ENCODE measurements around the gene SHOC2. TPM values are rescaled to one million over a fixed set of nuclear protein-coding genes. Genes with fewer than 3 reads are reported as not detected.
A peak's percentile ranks its signal among the peaks of the same experiment; 100 is the strongest.

Gene SHOC2
- total RNA-seq, 2 experiments from 2014 or later = 34.2 to 35.4 TPM

GRCh38 chr10:110903280-110904278, 15.8 kb upstream of the SHOC2 start:
- H3K27me3 Mint-ChIP-seq = no peaks in the 10 kb centered on the region
- no peak for TF ChIP-seq CTCF (IDR thresholded peaks at IDR 0.05)
- POLR2A ChIA-PET = interaction anchor here (1.0 to 3.5 kb wide), 5 partner anchors 9 to 130 kb away, joined by 3 to 25 read pairs (median 3); partner anchors contain the start of gene BBIP1
- intact Hi-C loops (cut with micrococcal nuclease) = loop anchor here (10.0 kb wide), 1 partner anchor 289 kb away; no protein-coding TSS in a partner anchor
- H3K4me3 Mint-ChIP-seq = no peak overlapping the region
- CTCF ChIA-PET = interaction anchor here (0.8 to 3.5 kb wide), 5 partner anchors 9 to 157 kb away, joined by 3 to 18 read pairs (median 3); no protein-coding TSS in a partner anchor
- peak; percentile 56 for DNase-seq
- H3K36me3 Mint-ChIP-seq (ENCODE audit: low read depth) = peaks cover 55% of the 10 kb centered on the region
- peak overlapping the region; percentile 90 for H3K27ac Mint-ChIP-seq
- ATAC-seq = peak; percentile 84
- H3K9me3 Mint-ChIP-seq = no peaks in the 10 kb centered on the region
- H3K4me1 Mint-ChIP-seq (ENCODE audit: low read depth) = peaks cover 44% of the 10 kb centered on the region

GRCh38 chr10:110910138-110910537, 9.3 kb upstream of the SHOC2 start:
- ChIA-PET CTCF (interaction anchor here (1.3 to 1.8 kb wide), 5 partner anchors 8 to 300 kb away, joined by 3 to 6 read pairs (median 4); partner anchors contain the start of genes BBIP1 and SHOC2), POLR2A (interaction anchor here (1.2 to 2.0 kb wide), 2 partner anchors 8 to 13 kb away, joined by 4 to 8 read pairs; no protein-coding TSS in a partner anchor)
- intact Hi-C loops (cut with micrococcal nuclease) = no loop called here
- no peak for ATAC-seq
- Mint-ChIP-seq H3K4me3 (no peak overlapping the region), H3K4me1 (ENCODE audit: low read depth) (peaks cover 15% of the 10 kb centered on the region), H3K27me3 (no peaks in the 10 kb centered on the region), H3K36me3 (ENCODE audit: low read depth) (peaks cover 25% of the 10 kb centered on the region), H3K27ac (no peak overlapping the region), H3K9me3 (no peaks in the 10 kb centered on the region)
- DNase-seq = no peak
- TF ChIP-seq CTCF (IDR thresholded peaks at IDR 0.05) = no peak

GRCh38 chr10:110912374-110912773, 7.0 kb upstream of the SHOC2 start:
- no peak for TF ChIP-seq CTCF (IDR thresholded peaks at IDR 0.05)
- intact Hi-C loops (cut with micrococcal nuclease) = no loop called here
- Mint-ChIP-seq H3K4me3 (no peak overlapping the region), H3K36me3 (ENCODE audit: low read depth) (peaks cover 27% of the 10 kb centered on the region), H3K27ac (no peak overlapping the region), H3K27me3 (no peaks in the 10 kb centered on the region), H3K4me1 (ENCODE audit: low read depth) (peaks cover 29% of the 10 kb centered on the region), H3K9me3 (no peaks in the 10 kb centered on the region)
- ATAC-seq (no peak), DNase-seq (no peak)
- ChIA-PET CTCF (interaction anchor here (1.1 to 1.7 kb wide), 4 partner anchors 8 to 108 kb away, joined by 3 to 5 read pairs (median 3); no protein-coding TSS in a partner anchor), POLR2A (interaction anchor here (0.6 to 1.8 kb wide), 3 partner anchors 10 to 160 kb away, joined by 3 to 7 read pairs (median 3); no protein-coding TSS in a partner anchor)

GRCh38 chr10:110914431-110914830, 5.0 kb upstream of the SHOC2 start:
- TF ChIP-seq CTCF (IDR thresholded peaks at IDR 0.05) = no peak
- H3K27ac Mint-ChIP-seq = no peak overlapping the region
- H3K36me3 Mint-ChIP-seq (ENCODE audit: low read depth) = peaks cover 22% of the 10 kb centered on the region
- ATAC-seq (no peak), DNase-seq (no peak)
- ChIA-PET POLR2A (interaction anchor here (0.8 kb wide), 1 partner anchor 123 kb away, joined by 3 read pairs; no protein-coding TSS in a partner anchor), CTCF (interaction anchor here (0.9 kb wide), 1 partner anchor 63 kb away, joined by 3 read pairs; no protein-coding TSS in a partner anchor)
- no peak overlapping the region for H3K4me3 Mint-ChIP-seq
- no peaks in the 10 kb centered on the region for H3K9me3 Mint-ChIP-seq
- intact Hi-C loops (cut with micrococcal nuclease) = no loop called here
- peaks cover 29% of the 10 kb centered on the region for H3K4me1 Mint-ChIP-seq (ENCODE audit: low read depth)
- H3K27me3 Mint-ChIP-seq = no peaks in the 10 kb centered on the region
